Activated CD8-positive, alpha-beta memory T cell treated with anti-CD3 and anti-CD28 coated beads for 1 hour (primary cell): ENCODE data around the gene WDR37.

Experiments
- DNase-seq, 2 donors: peaks; one replicate each; pipeline ENCODE4 v3.0.0-alpha.2; 2020; ENCODE audit warnings: low read depth in 1 of 2; ENCODE audit errors: extremely low read depth in 1 of 2

The WDR37 gene

GRCh38 chr10:1162481-1163203 lies 106.5 kb downstream of the WDR37 start:
- no peak for DNase-seq

- DNase-seq = no peak
Measured at GRCh38 chr10:1163204-1163660, 107.0 kb downstream of the WDR37 start.

- no peak for DNase-seq
Measured at GRCh38 chr10:1163831-1164230, 107.6 kb downstream of the WDR37 start.

- DNase-seq = no peak
Measured at GRCh38 chr10:1166101-1166827, 110.1 kb downstream of the WDR37 start.

DNA sequence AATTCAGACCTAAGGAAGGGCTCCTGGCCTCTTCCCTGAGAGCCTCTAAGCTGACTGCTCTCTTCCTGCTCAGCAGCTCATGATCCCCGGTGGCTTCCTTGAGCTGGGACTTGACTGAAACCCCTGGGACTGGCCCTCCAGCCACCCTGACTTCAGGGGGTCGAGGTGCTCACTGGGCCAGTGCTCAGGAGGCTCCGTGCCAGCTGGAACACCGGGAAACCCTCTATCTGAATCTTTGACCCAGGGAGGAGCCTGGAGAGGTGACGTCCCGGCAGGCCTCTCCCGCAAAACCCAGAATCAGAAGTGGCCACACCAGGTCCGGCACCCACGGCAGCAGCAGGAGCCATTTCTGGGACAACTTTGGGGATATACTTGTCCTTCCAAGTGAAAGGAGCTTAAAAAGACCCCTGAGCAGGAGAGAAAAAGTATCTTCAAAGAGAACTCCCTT lies 110.7 kb downstream of the WDR37 start:
- DNase-seq = no peak

DNA sequence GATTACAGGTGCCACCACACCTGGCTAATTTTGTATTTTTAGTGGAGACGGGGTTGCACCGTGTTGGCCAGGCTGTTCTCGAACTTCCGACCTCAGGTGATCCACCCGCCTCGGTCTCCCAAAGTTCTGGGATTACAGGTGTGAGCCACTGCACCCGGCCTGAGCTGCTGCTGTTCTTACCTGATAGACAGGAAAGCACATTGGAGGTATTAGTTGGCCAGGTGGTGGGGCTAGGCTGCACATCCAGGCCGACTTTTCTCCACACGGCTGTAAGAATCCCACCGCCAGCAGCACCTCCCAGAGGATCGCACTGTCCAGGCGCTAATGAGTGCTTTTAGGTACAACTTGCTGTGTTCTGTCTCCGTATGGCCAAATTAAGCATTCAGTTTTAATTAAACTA lies 112.6 kb downstream of the WDR37 start:
- DNase-seq = no peak

- no peak for DNase-seq
Measured at GRCh38 chr10:1169186-1169885, 113.2 kb downstream of the WDR37 start.

DNA sequence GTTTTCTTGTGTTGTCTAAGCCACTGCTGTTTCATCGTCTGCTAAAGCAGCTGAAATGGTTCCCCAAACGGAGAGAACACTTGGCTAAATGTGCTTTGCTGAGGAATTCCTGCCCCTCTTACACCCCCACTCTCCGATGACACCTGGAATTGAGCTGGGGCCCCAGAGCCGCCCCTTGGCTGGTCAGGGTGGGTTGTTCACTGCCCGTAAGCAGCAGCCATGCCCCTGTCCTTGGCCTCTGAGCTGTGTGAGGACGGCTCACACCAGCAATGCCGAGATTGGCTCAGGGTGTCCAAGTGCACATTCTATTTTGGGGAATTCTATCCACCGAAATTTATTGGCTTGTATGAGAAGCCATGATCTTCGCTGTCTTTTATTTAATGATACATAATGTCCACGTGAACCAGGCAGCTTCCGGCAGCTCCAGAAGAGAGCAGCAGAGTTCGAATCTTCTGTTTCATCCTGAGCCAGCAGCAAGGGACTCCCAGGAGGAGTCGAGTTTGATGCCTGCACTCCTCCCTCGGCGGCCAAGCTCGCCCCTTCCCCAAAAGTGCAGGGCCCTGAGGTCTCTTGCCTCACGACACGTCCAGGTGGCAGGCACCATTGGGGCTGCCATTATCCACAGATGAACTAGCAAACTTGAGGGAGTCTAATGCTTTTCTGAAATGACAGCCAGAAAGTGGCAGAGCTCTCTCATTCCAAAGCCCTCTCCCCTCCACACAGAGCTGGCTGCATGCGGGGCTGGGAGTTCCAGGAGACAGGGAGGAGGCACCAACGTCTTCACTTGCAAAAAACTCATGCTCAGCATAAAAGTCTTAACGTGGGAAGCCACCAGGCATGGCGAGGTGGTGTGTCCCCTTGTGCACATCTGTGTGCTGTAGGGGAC lies 114.0 kb downstream of the WDR37 start:
- DNase-seq = no peak

DNA sequence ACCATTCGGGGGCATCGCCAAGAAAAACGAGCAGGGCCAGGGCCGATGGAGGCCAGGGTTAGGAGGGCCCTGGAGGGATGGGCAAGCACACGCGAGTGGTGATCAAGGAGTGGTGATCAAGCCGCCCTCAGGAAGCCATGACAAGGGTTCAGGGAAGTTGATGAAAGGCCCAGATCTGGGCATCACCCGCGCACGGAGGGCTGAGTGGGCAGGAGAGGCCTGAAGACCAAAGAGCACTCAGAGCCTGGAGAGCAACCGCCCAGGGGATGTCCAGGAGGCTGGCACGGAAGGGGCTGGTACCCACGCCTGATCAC lies 114.6 kb downstream of the WDR37 start:
- no peak for DNase-seq

- DNase-seq = no peak
Measured at GRCh38 chr10:1171182-1171581, 115.0 kb downstream of the WDR37 start.

- no peak for DNase-seq
Measured at GRCh38 chr10:1171586-1171985, 115.4 kb downstream of the WDR37 start.

- DNase-seq = no peak
Measured at GRCh38 chr10:1172256-1172984, 116.2 kb downstream of the WDR37 start.

- DNase-seq = no peak
Measured at GRCh38 chr10:1173091-1173490, 116.9 kb downstream of the WDR37 start.

- no peak for DNase-seq
Measured at GRCh38 chr10:1174022-1174421, 117.8 kb downstream of the WDR37 start.

- DNase-seq = no peak
Measured at GRCh38 chr10:1175956-1176565, 119.9 kb downstream of the WDR37 start.

- no peak for DNase-seq
Measured at GRCh38 chr10:1177936-1178335, 121.8 kb downstream of the WDR37 start.

- no peak for DNase-seq
Measured at GRCh38 chr10:1178506-1178905, 122.3 kb downstream of the WDR37 start.

DNA sequence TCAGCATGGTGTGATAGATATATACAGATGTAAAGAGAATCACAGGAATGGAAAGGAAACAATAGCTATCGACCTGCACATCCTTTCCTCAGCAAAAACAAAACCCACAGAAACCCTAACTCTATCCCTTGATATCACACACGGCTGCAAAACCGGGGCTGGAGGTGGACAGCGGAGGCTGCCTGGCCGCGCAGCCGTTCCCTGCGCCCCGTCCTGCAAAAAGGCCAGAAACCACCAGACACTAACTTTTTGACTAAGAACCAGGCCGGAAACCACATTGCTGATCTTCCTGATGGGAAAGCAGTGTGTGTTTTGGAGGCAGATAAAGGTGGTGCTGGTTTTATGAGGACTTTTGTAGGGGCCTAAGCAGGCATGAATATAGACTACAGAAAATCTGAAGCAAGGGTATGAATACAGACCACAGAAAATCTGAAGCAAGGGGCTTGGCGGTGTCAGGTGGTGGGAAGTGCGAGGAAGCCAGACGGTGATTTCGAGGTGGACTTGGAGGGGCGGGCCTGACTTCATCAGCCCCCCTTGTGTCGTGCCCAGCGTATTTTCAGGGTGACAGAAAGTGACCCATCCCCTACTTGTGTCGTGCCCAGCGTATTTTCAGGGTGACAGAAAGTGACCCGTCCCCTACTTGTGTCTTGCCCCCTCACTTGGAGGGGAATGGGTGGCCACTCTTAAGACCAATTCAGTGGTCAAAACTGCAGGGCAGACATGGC lies 123.3 kb downstream of the WDR37 start:
- no peak for DNase-seq

DNA sequence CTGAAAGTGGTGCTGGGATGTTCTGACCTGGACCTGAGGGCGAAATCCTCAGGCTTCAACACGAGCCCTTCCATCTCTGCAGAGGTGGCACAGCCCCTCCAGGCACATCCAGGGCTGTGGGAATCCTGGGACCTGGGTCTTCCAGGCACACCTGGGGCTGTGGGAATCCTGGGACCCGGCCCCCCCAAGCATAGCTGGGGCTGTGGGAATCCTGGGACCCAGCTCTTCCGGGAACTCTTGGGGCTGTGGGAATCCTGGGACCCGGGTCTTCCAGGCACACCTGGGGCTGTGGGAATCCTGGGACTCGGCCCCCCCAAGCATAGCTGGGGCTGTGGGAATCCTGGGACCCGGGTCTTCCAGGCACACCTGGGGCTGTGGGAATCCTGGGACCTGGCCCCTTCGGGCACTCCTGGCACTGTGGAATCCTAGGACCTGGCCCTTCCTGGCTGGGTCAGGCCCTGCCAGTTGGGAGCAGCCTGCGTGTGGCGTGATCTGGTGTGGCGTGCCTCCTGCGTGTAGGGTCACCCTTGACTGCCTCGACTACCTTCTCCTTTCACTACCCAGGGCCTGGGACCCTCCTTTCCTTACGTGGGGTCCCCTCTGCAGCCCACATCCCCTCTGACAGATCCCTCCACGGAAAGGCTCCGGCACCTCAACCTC lies 124.0 kb downstream of the WDR37 start:
- no peak for DNase-seq
